ENCODE measurements around the gene JAZF1.

JAZF1 gene

DNA sequence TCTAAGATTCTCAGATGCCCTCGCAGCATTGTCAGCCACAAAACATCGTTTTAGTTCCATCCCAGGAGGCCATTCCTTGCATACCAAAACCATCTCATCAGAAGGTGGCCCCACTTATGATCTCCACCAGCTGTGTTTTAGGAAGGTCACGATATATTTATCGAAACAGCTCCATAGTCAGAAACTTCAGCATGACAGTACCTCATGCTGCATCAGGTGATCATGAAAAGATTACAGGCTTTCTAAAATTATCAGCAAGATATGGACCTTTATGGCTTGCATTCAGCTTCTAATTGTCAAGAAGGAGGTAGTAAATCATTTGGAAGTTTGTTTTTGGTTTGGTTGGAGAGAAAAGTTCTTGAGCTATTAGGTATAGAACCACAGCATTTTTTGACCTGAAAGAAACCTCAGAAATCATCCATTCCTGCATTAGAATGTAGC, 20.0 kb downstream of the JAZF1 start:
- TF ChIP-seq, protein P1, sequence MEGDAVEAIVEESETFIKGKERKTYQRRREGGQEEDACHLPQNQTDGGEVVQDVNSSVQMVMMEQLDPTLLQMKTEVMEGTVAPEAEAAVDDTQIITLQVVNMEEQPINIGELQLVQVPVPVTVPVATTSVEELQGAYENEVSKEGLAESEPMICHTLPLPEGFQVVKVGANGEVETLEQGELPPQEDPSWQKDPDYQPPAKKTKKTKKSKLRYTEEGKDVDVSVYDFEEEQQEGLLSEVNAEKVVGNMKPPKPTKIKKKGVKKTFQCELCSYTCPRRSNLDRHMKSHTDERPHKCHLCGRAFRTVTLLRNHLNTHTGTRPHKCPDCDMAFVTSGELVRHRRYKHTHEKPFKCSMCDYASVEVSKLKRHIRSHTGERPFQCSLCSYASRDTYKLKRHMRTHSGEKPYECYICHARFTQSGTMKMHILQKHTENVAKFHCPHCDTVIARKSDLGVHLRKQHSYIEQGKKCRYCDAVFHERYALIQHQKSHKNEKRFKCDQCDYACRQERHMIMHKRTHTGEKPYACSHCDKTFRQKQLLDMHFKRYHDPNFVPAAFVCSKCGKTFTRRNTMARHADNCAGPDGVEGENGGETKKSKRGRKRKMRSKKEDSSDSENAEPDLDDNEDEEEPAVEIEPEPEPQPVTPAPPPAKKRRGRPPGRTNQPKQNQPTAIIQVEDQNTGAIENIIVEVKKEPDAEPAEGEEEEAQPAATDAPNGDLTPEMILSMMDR (IDR thresholded peaks at IDR 0.05; ENCODE audit: low read depth, low read length, missing control alignments) = no peak
- H3K4me3 ChIP-seq (ENCODE audit: low read depth, low read length) = no peak overlapping the region
- DNase-seq (ENCODE audit: low read depth) = no peak

DNA sequence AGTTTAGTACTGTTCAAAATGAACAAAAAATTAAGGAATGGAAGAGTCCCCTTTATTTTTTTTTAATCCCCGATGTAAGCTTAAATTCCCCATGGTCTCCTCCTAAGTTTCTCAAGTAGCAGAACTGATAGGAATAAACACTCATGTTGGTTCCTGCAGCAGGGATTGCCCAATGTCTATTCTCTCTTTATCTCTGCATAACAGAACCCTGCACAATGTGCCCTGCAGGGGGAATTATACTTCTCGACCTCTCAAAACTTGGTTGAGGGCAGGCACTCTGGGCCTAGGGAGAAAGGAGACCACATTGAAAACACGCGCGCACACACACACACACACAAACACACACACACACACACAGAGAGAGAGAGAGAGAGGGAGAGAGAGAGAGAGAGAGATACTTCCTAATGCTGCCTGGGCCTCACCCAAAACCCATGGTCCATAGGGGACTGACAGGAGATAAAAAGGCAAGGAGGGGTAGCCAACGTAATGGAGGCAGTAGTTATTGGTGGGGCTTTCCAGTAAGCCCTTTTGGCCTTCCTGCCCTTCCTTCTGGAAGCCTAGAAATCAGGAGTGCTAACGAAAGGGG, 22.7 kb downstream of the JAZF1 start:
- TF ChIP-seq, protein P1 (IDR thresholded peaks at IDR 0.05; ENCODE audit: low read depth, low read length, missing control alignments) = no peak
- DNase-seq (ENCODE audit: low read depth) = no peak
- H3K4me3 ChIP-seq (ENCODE audit: low read depth, low read length) = no peak overlapping the region

GRCh38 chr7:28157076-28157745, 23.4 kb downstream of the JAZF1 start:
- H3K4me3 ChIP-seq (ENCODE audit: low read depth, low read length) = no peak overlapping the region
- TF ChIP-seq, protein P1 (IDR thresholded peaks at IDR 0.05; ENCODE audit: low read depth, low read length, missing control alignments) = no peak
- no peak for DNase-seq (ENCODE audit: low read depth)

DNA sequence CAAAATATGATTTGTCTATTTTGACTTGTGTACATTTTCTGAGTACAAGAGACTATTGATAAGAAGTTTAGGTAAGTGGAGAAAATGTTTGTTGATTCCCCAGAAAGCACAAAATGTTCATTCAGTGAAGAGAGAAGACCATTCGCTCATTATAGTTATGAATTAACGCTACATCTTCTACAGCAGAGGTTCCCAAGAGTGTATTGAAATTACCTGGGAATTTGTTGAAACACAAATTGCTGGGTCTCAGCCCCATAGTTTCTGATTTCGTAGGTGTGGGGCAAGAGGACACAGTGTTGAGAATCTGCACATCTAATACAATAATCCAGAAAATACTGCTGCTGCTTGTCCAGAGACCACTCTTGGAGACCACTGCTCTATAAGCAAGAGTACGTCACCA, 24.2 kb downstream of the JAZF1 start:
- no peak overlapping the region for H3K4me3 ChIP-seq (ENCODE audit: low read depth, low read length)
- TF ChIP-seq, protein P1 (IDR thresholded peaks at IDR 0.05; ENCODE audit: low read depth, low read length, missing control alignments) = no peak
- no peak for DNase-seq (ENCODE audit: low read depth)

DNA sequence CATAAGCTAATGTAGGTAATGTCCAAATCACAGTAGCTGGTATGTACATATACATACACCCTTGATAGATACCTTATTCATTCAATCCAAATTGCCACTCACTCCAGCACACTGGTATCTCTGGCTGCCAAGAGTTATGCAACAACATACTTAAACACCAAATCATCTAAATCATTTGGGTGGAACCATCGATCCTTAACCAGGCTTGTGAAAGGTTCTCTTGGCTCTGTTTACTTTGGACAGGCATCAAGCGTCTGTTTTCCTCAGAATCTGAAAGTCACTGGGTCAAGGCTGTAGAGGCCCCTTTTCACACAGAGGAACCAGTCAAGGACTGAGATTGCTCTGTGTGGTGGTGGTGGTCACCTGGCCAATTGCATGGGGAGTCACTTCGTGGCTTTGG, 24.6 kb downstream of the JAZF1 start:
- H3K4me3 ChIP-seq (ENCODE audit: low read depth, low read length) = no peak overlapping the region
- no peak for DNase-seq (ENCODE audit: low read depth)
- TF ChIP-seq, protein P1 (IDR thresholded peaks at IDR 0.05; ENCODE audit: low read depth, low read length, missing control alignments) = no peak

- TF ChIP-seq, protein P1 (IDR thresholded peaks at IDR 0.05; ENCODE audit: low read depth, low read length, missing control alignments) = no peak
- peak; percentile 53 for DNase-seq (ENCODE audit: low read depth)
Observed at GRCh38 chr7:28155019-28155660, 25.5 kb downstream of the JAZF1 start.

More at GRCh38 chr7:28155019-28155660, 25.5 kb downstream of the JAZF1 start:
- no peak overlapping the region for H3K4me3 ChIP-seq (ENCODE audit: low read depth, low read length)
